GM23338 (cell line): Measurements from ENCODE around the gene CDC42BPB. TPM values are rescaled to one million over a fixed set of nuclear protein-coding genes. Genes with fewer than 3 reads are reported as not detected.

Experiments
- ATAC-seq: fragments of 200-7000 bp; cut with Tn5 transposase; 3 replicates; pipeline ENCODE4 v1.9.1; 2020
- DNase-seq: peaks from one replicate; pipeline ENCODE4 v3.0.0-alpha.2; 2015; ENCODE audit warnings: low spot score
- H2AFZ ChIP-seq: fragments of 200-600 bp; sonication (generic); 2 replicates; pipeline ENCODE4 v1.8.0; 2016; ENCODE audit warnings: antibody characterized with exemption, mild to moderate bottlenecking, moderate library complexity
- H3F3A ChIP-seq: fragments of 200-600 bp; sonication (generic); replicated peaks from 2 replicates; pipeline ENCODE4 v1.8.0; 2017; ENCODE audit warnings: antibody characterized with exemption, mixed run types, low read depth
- H3K27ac ChIP-seq: fragments of 200-600 bp; sonication (generic); 2 replicates; pipeline ENCODE4 v1.6.1; 2016; ENCODE audit warnings: low read depth
- H3K27me3 ChIP-seq: fragments of 200-600 bp; sonication (generic); 2 replicates; pipeline ENCODE4 v1.8.0; 2016; ENCODE audit warnings: mild to moderate bottlenecking, mixed run types, moderate library complexity; ENCODE audit not compliant: insufficient read depth
- H3K36me3 ChIP-seq: fragments of 200-600 bp; sonication (generic); 2 replicates; pipeline ENCODE4 v1.8.0; 2016; ENCODE audit warnings: mild to moderate bottlenecking; ENCODE audit not compliant: insufficient read depth
- H3K4me1 ChIP-seq: fragments of 200-600 bp; sonication (generic); 2 replicates; pipeline ENCODE4 v1.8.0; 2016; ENCODE audit warnings: mild to moderate bottlenecking, moderate library complexity; ENCODE audit not compliant: insufficient read depth
- H3K4me2 ChIP-seq: fragments of 200-600 bp; sonication (generic); 2 replicates; pipeline ENCODE4 v1.7.1; 2017; ENCODE audit warnings: mixed run types
- H3K4me3 ChIP-seq: fragments of 200-600 bp; sonication (generic); 2 replicates; pipeline ENCODE4 v1.6.1; 2016; ENCODE audit warnings: mixed run types
- H3K79me2 ChIP-seq: fragments of 200-600 bp; sonication (generic); replicated peaks from 2 replicates; pipeline ENCODE4 v1.8.0; 2017; ENCODE audit warnings: mild to moderate bottlenecking; ENCODE audit not compliant: insufficient read depth
- H3K9me2 ChIP-seq: fragments of 200-600 bp; sonication (generic); 2 replicates; pipeline ENCODE4 v1.8.0; 2017; ENCODE audit not compliant: insufficient read depth
- H4K20me1 ChIP-seq: fragments of 200-600 bp; sonication (generic); replicated peaks from 2 replicates; pipeline ENCODE4 v1.8.0; 2017; ENCODE audit warnings: mild to moderate bottlenecking; ENCODE audit not compliant: insufficient read depth
- H3K27ac Mint-ChIP-seq: 2 replicates; pipeline ENCODE4 v1.8.0; 2020; ENCODE audit warnings: inconsistent platforms, mild to moderate bottlenecking, moderate library complexity, mixed read lengths
- H3K27me3 Mint-ChIP-seq: 3 replicates; pipeline ENCODE4 v1.8.0; 2022; ENCODE audit warnings: low read depth, mild to moderate bottlenecking, moderate library complexity, mixed read lengths, inconsistent platforms; ENCODE audit not compliant: insufficient read depth, poor library complexity
- H3K36me3 Mint-ChIP-seq: 3 replicates; pipeline ENCODE4 v1.8.0; 2021; ENCODE audit warnings: low read depth, mild to moderate bottlenecking, inconsistent platforms, moderate library complexity, mixed read lengths
- H3K4me1 Mint-ChIP-seq: 3 replicates; pipeline ENCODE4 v1.8.0; 2020; ENCODE audit warnings: mild to moderate bottlenecking, inconsistent platforms, mixed read lengths
- H3K4me3 Mint-ChIP-seq: 3 replicates; pipeline ENCODE4 v1.8.0; 2021; ENCODE audit warnings: moderate library complexity, mild to moderate bottlenecking, inconsistent platforms, mixed read lengths
- H3K9me3 Mint-ChIP-seq: 3 replicates; pipeline ENCODE4 v1.8.0; 2020; ENCODE audit warnings: moderate library complexity, mild to moderate bottlenecking, inconsistent platforms, mixed read lengths
- CREB1 ChIP-seq: fragments of 250-450 bp; sonication (Bioruptor Pico); IDR thresholded peaks from 2 replicates; pipeline ENCODE4 v1.5.0; 2020; ENCODE audit warnings: low read depth, mild to moderate bottlenecking, moderate library complexity
- EZH2 ChIP-seq: fragments of 200-600 bp; sonication (generic); IDR thresholded peaks from one replicate; pipeline ENCODE4 v1.8.0; 2017; ENCODE audit warnings: antibody characterized with exemption, mild to moderate bottlenecking, low read depth; ENCODE audit not compliant: unreplicated experiment
- EZH2phosphoT487 ChIP-seq: fragments of 200-600 bp; sonication (generic); IDR thresholded peaks from one replicate; pipeline ENCODE4 v1.8.1; 2018; ENCODE audit warnings: antibody characterized with exemption; ENCODE audit not compliant: unreplicated experiment
- NANOG ChIP-seq: IDR thresholded peaks from 2 replicates; pipeline ENCODE4 v1.6.1; 2016; ENCODE audit warnings: antibody characterized with exemption, borderline replicate concordance
- POLR2AphosphoS5 ChIP-seq: IDR thresholded peaks from 2 replicates; pipeline ENCODE4 v1.6.1; 2016; ENCODE audit warnings: antibody characterized with exemption, low read depth
- STAT1 ChIP-seq: IDR thresholded peaks from one replicate; pipeline ENCODE4 v1.6.1; 2016; ENCODE audit warnings: antibody characterized with exemption; ENCODE audit not compliant: unreplicated experiment
- ZNF331 ChIP-seq: fragments of 250-450 bp; sonication (Bioruptor Pico); IDR thresholded peaks from 2 replicates; pipeline ENCODE4 v1.5.0; 2020; ENCODE audit warnings: low read depth, mild to moderate bottlenecking, moderate library complexity
- polyA plus RNA-seq: library from polyadenylated mRNA; unstranded; fragments of >200 nt; fragmentation: Nextera tagmentation; extraction: Ambion mirVana; gene quantifications from 2 replicates; pipeline ENCODE4 v1.2.1, GENCODE V29; 2016
- total RNA-seq: library from RNA; depleted of rRNA; stranded (reverse); fragments of >200 nt; shearing (Covaris generic); gene quantifications from 2 replicates; pipeline ENCODE4 v1.2.3, GENCODE V29; 2014
- TF ChIP-seq, protein P1 (sequence below): IDR thresholded peaks from one replicate; pipeline ENCODE4 v1.6.1; 2018; ENCODE audit warnings: antibody characterized with exemption; ENCODE audit not compliant: unreplicated experiment
- TF ChIP-seq, protein P2 (sequence below): IDR thresholded peaks from 2 replicates; pipeline ENCODE4 v1.6.1; 2016; ENCODE audit warnings: antibody characterized with exemption
- TF ChIP-seq, protein P3 (sequence below): fragments of 250-450 bp; sonication (Bioruptor Pico); IDR thresholded peaks from 2 replicates; pipeline ENCODE4 v1.5.0; 2020; ENCODE audit warnings: mild to moderate bottlenecking, moderate library complexity

The CDC42BPB gene
- total and polyA plus RNA-seq, 2 experiments from 2014 or later = 12.3 to 127 TPM

DNA sequence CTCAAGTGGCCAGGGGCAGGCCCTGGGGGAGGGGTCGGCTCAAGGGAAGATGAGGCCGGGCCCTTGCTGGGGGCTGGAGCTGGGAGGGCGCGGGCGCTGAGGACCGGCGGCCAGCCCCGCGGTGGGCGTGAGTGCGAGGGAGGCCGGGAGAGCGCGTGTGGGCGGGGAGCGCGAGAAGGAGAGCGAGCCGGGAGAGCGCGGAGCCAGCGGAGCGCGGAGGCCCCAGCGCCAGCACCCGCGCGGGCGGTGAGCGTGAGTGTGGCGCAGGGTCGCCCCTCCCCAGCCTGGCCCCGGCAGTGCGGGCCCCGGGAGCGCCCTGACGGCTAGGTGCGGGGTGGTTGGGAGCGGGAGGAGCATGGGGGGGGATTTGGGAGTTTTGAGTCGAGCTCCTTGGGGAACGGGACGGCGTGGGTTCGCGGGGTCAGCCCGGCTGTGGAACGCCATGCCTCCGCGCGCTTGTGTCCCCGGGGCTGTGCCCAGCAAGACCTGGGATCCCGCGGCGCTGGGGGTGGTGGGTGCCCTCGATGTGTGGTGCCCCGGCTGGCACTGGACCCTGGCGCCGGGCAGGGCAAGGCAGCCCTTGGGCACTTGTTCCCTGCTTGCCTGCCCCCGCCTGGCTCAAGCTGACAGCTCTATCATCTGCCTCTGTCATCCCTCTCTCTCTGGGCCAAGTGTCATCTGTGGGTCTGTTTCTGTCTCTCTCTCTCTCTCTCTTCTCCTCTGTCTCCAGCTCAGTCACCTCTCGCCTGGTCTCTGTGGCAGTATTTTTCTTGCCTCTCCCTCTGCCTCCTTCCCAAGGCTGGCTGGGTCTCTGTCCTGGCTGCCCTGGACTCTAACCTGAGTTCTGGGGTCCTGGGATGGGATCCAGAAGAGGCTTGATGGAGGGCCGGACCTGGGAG lies 26.9 kb upstream of the CDC42BPB start, which contains the start of gene LBHD2 (continued):
- TF ChIP-seq, protein P1, sequence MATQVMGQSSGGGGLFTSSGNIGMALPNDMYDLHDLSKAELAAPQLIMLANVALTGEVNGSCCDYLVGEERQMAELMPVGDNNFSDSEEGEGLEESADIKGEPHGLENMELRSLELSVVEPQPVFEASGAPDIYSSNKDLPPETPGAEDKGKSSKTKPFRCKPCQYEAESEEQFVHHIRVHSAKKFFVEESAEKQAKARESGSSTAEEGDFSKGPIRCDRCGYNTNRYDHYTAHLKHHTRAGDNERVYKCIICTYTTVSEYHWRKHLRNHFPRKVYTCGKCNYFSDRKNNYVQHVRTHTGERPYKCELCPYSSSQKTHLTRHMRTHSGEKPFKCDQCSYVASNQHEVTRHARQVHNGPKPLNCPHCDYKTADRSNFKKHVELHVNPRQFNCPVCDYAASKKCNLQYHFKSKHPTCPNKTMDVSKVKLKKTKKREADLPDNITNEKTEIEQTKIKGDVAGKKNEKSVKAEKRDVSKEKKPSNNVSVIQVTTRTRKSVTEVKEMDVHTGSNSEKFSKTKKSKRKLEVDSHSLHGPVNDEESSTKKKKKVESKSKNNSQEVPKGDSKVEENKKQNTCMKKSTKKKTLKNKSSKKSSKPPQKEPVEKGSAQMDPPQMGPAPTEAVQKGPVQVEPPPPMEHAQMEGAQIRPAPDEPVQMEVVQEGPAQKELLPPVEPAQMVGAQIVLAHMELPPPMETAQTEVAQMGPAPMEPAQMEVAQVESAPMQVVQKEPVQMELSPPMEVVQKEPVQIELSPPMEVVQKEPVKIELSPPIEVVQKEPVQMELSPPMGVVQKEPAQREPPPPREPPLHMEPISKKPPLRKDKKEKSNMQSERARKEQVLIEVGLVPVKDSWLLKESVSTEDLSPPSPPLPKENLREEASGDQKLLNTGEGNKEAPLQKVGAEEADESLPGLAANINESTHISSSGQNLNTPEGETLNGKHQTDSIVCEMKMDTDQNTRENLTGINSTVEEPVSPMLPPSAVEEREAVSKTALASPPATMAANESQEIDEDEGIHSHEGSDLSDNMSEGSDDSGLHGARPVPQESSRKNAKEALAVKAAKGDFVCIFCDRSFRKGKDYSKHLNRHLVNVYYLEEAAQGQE = no peak
- no peak for TF ChIP-seq CREB1
- no peak for TF ChIP-seq EZH2
- no peak for TF ChIP-seq ZNF331 (CRISPR knock-in tag)
- TF ChIP-seq, protein P2, sequence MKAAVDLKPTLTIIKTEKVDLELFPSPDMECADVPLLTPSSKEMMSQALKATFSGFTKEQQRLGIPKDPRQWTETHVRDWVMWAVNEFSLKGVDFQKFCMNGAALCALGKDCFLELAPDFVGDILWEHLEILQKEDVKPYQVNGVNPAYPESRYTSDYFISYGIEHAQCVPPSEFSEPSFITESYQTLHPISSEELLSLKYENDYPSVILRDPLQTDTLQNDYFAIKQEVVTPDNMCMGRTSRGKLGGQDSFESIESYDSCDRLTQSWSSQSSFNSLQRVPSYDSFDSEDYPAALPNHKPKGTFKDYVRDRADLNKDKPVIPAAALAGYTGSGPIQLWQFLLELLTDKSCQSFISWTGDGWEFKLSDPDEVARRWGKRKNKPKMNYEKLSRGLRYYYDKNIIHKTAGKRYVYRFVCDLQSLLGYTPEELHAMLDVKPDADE = no peak
- no peak for TF ChIP-seq EZH2phosphoT487

DNA sequence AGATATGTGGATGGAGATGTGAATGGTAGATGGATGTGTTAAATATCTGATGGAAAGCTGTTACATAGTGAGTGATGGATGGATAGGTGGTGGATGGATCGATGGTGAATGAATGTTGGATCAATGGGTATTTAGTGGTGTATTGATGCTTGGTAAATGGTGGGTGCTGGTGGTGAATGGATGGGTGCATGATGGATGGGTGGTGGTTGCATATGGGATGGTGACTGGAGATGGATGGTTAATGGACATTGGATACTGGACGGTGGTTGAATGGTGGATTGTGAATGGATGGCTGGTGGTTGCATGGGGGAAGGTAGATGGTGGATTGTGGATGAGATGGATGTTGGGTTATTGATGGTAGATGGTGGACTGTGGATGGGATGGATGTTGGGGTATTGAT lies 24.6 kb upstream of the CDC42BPB start:
- H3F3A ChIP-seq = no peaks in the 10 kb centered on the region
- no peaks in the 10 kb centered on the region for H4K20me1 ChIP-seq
- DNase-seq (no peak), ATAC-seq (no peak)
- no peak overlapping the region for H3K4me3 ChIP-seq
- H2AFZ ChIP-seq = no peak overlapping the region
- Mint-ChIP-seq H3K4me3 (no peak overlapping the region), H3K36me3 (no peaks in the 10 kb centered on the region), H3K27me3 (peaks cover 21% of the 10 kb centered on the region), H3K4me1 (peaks cover 2% of the 10 kb centered on the region; the same call in 1 of the 3 replicates), H3K9me3 (no peaks in the 10 kb centered on the region), H3K27ac (no peak overlapping the region)
- no peaks in the 10 kb centered on the region for H3K36me3 ChIP-seq
- peaks cover 37% of the 10 kb centered on the region for H3K27me3 ChIP-seq
- no peak overlapping the region for H3K4me2 ChIP-seq
- no peaks in the 10 kb centered on the region for H3K79me2 ChIP-seq
- H3K27ac ChIP-seq = no peak overlapping the region
- no peaks in the 10 kb centered on the region for H3K4me1 ChIP-seq
- peaks cover 11% of the 10 kb centered on the region; the same call in 1 of the 2 replicates for H3K9me2 ChIP-seq
- TF ChIP-seq, protein P3, sequence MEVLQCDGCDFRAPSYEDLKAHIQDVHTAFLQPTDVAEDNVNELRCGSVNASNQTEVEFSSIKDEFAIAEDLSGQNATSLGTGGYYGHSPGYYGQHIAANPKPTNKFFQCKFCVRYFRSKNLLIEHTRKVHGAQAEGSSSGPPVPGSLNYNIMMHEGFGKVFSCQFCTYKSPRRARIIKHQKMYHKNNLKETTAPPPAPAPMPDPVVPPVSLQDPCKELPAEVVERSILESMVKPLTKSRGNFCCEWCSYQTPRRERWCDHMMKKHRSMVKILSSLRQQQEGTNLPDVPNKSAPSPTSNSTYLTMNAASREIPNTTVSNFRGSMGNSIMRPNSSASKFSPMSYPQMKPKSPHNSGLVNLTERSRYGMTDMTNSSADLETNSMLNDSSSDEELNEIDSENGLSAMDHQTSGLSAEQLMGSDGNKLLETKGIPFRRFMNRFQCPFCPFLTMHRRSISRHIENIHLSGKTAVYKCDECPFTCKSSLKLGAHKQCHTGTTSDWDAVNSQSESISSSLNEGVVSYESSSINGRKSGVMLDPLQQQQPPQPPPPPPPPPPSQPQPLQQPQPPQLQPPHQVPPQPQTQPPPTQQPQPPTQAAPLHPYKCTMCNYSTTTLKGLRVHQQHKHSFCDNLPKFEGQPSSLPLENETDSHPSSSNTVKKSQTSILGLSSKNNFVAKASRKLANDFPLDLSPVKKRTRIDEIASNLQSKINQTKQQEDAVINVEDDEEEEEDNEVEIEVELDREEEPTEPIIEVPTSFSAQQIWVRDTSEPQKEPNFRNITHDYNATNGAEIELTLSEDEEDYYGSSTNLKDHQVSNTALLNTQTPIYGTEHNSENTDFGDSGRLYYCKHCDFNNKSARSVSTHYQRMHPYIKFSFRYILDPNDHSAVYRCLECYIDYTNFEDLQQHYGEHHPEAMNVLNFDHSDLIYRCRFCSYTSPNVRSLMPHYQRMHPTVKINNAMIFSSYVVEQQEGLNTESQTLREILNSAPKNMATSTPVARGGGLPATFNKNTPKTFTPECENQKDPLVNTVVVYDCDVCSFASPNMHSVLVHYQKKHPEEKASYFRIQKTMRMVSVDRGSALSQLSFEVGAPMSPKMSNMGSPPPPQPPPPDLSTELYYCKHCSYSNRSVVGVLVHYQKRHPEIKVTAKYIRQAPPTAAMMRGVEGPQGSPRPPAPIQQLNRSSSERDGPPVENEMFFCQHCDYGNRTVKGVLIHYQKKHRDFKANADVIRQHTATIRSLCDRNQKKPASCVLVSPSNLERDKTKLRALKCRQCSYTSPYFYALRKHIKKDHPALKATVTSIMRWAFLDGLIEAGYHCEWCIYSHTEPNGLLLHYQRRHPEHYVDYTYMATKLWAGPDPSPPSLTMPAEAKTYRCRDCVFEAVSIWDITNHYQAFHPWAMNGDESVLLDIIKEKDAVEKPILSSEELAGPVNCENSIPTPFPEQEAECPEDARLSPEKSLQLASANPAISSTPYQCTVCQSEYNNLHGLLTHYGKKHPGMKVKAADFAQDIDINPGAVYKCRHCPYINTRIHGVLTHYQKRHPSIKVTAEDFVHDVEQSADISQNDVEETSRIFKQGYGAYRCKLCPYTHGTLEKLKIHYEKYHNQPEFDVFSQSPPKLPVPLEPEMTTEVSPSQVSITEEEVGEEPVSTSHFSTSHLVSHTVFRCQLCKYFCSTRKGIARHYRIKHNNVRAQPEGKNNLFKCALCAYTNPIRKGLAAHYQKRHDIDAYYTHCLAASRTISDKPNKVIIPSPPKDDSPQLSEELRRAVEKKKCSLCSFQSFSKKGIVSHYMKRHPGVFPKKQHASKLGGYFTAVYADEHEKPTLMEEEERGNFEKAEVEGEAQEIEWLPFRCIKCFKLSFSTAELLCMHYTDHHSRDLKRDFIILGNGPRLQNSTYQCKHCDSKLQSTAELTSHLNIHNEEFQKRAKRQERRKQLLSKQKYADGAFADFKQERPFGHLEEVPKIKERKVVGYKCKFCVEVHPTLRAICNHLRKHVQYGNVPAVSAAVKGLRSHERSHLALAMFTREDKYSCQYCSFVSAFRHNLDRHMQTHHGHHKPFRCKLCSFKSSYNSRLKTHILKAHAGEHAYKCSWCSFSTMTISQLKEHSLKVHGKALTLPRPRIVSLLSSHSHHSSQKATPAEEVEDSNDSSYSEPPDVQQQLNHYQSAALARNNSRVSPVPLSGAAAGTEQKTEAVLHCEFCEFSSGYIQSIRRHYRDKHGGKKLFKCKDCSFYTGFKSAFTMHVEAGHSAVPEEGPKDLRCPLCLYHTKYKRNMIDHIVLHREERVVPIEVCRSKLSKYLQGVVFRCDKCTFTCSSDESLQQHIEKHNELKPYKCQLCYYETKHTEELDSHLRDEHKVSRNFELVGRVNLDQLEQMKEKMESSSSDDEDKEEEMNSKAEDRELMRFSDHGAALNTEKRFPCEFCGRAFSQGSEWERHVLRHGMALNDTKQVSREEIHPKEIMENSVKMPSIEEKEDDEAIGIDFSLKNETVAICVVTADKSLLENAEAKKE (CRISPR knock-in tag) = no peak
- no peak for TF ChIP-seq CREB1
- TF ChIP-seq POLR2AphosphoS5 = no peak
- TF ChIP-seq ZNF331 (CRISPR knock-in tag) = no peak
- TF ChIP-seq EZH2phosphoT487 = no peak
- no peak for TF ChIP-seq STAT1
- TF ChIP-seq NANOG = no peak
